Measurements from ENCODE around the gene FYN. TPM values are rescaled to one million over a fixed set of nuclear protein-coding genes. Genes with fewer than 3 reads are reported as not detected.

The FYN gene
- total RNA-seq, 1 donor = 91.9 TPM

DNA sequence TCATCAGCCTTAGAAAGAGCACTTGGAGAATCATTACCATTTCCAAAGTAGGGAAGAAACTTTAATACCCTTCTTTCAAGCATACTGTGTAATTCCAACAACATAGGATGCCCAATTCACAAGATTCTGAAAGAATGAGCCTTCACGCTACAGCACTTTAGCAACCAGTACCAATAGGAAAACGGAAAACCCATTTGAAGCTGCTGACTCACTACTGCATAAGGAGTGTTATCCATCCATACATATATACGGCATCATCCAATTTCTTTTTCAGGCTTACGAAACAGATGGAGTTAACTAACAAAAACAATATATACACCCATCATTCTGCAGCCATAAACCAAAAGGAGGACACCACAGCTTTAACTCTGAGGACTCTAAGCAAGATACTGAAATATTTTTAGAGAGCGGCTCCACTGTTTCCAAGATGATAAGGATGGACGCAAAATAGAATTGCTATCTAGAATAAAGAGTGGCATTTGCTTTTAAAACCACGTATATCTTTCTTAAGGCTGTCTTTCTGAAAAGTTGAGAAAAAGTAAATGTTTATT lies 24.9 kb downstream of the FYN start:
- no peak for DNase-seq (ENCODE audit: low read depth)
- TF ChIP-seq CTCF (IDR thresholded peaks at IDR 0.05; ENCODE audit: insufficient read depth, low read length) = no peak
- no peak overlapping the region for H3K4me3 ChIP-seq (ENCODE audit: low read depth, low read length)

DNA sequence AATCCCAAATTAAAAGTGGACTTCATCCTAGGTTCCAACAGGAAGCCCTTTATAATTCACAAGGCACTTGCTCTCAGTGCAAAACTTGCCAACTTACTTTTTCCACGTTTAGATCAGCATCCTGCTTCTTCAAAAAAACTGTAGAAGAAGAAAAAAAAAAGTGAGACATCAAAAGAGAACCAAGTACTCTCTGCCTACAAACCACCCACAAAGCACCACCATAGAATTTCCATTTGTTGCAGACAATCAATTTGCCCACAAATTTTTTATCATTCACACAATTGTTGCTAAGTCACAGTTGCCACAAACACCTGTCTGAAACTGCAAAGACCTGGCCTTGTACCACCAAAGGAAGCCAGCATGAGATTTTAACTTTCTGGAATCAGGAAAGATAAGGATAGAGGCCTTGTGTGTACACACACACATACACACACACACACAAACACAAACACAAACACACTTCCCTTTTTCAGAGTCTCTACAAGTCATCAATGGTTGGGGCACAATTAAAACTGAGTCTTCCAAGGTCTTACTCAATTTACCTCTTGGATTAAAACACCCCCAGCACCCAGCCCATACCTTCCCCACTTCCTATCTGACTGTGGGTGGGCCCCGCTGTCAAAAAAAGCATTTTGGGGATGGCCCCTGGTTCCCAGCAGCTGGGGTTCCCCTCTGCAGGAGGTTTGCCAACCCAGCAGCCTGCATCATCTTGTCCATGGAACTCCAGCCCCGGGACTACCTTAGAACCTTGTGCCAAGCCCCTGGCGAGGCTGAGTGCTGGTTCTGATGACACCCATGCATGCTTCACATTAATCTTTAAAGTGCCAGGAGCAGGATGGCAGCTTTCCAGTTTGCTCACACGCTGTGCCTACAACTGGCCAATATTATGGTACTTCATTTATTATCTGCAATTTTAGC lies 26.5 kb downstream of the FYN start:
- H3K4me3 ChIP-seq (ENCODE audit: low read depth, low read length) = no peak overlapping the region
- TF ChIP-seq CTCF (IDR thresholded peaks at IDR 0.05; ENCODE audit: insufficient read depth, low read length) = no peak
- peak; percentile 55 for DNase-seq (ENCODE audit: low read depth)

DNA sequence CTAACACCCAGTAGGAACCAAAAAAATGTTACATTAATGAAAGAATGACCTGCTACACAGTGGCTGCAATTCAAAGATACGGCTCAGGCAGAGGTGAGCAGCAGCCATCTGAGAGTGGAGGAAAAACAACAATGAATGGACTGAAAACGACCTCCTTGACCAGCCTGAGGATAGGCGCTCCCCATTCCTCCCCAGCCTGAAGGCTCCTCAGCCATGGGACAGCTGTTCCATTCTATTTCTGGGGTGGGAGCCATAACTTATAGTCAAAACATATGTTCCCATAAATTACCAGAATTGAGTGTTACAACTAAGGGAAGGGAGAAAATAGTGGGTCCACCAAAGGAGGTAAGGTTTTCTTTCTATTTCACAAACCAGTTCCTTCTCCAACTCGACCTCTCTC lies 27.2 kb downstream of the FYN start:
- no peak overlapping the region for H3K4me3 ChIP-seq (ENCODE audit: low read depth, low read length)
- no peak for DNase-seq (ENCODE audit: low read depth)
- TF ChIP-seq CTCF (IDR thresholded peaks at IDR 0.05; ENCODE audit: insufficient read depth, low read length) = no peak

DNA sequence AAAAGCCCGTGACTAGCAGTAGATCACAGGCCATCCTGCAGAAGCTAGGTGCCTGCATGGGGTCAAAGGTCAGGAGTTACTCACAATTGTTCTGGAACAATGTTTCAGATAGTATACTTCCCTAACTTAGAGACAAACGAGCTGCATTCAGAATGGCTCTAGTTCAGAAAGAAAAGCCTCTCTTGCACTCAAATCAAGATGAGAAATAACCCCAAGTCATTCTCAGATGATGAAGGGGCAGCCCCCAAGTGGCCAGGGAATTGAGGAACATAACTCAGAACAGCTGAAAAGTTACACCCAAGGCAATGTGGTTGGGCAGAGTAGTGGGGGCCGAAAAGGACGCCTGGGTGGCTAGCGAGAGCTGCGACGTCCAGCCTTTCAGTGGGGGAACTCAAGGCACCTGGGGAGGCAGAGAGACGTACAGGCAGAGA lies 27.8 kb downstream of the FYN start:
- DNase-seq (ENCODE audit: low read depth) = no peak
- H3K4me3 ChIP-seq (ENCODE audit: low read depth, low read length) = no peak overlapping the region
- no peak for TF ChIP-seq CTCF (IDR thresholded peaks at IDR 0.05; ENCODE audit: insufficient read depth, low read length)

DNA sequence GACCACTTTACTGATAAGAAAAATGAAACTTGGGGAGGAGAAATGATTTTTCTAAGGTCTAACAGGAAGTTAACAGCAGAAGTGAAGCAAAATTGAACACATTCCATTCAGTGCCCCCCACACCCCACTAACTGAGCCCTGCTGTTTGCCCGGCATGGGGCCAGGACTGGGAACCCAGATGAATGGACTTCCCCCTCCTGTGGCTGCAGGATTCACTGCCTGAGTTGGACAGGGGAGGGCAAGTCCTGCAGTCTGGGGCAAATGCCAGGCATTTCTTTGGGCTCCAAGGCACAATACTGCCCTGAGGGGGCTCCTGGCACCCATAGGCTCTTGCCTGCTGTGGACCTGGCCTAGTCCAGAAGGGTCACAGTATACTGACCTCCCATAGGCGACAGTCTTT lies 28.3 kb downstream of the FYN start:
- DNase-seq (ENCODE audit: low read depth) = no peak
- H3K4me3 ChIP-seq (ENCODE audit: low read depth, low read length) = no peak overlapping the region
- TF ChIP-seq CTCF (IDR thresholded peaks at IDR 0.05; ENCODE audit: insufficient read depth, low read length) = no peak

DNA sequence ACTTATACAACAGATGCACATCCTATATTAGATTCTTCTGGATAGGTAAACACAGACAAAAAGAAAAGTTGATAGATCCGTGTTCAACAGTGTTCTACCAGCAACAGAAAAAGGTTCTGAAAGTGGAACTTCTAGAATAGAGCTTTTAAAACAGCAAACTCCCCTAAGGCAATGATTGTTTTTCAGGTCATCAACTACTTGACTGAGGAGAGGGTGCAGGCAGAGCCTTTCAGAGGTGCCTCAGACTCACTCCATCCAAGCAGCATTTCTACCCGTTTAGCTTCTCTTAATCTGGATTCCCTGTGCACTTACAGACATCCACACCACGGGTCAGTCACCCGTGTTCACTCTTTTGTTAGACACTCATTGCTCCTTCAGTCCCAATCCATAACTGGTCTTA lies 28.9 kb downstream of the FYN start:
- no peak for DNase-seq (ENCODE audit: low read depth)
- TF ChIP-seq CTCF (IDR thresholded peaks at IDR 0.05; ENCODE audit: insufficient read depth, low read length) = no peak
- H3K4me3 ChIP-seq (ENCODE audit: low read depth, low read length) = no peak overlapping the region

Data from fibroblast of the aortic adventitia (primary cell).